Activated T-helper 1 cell treated with anti-CD3 and anti-CD28 coated beads, Interleukin-12 subunit alpha, Interleukin-12 subunit beta, Interleukin-2, Interleukin-4 antibody, amounts not matched to agents 30 ng/mL and 10 ng/mL and 1 ng/mL, durations not matched to agents 14 hours and 24 hours and 36 hours (primary cell): ENCODE measurements around the gene WDR82. TPM values are rescaled to one million over a fixed set of nuclear protein-coding genes. Genes with fewer than 3 reads are reported as not detected.
"Not testable (repeated sequence)": the region's sequence is repeated elsewhere in the genome, so short reads cannot be mapped to it uniquely, and the experiment has no call there.

Source experiments
- DNase-seq: peaks from one replicate; pipeline ENCODE4 v3.0.0; 2021; ENCODE audit warnings: low spot score
- H3K27ac Mint-ChIP-seq: one replicate; pipeline ENCODE4 v1.8.0; 2021; ENCODE audit warnings: mild to moderate bottlenecking, mixed read lengths
- H3K27me3 Mint-ChIP-seq: one replicate; pipeline ENCODE4 v1.8.0; 2022; ENCODE audit warnings: mild to moderate bottlenecking, moderate library complexity, mixed read lengths; ENCODE audit not compliant: insufficient read depth
- H3K36me3 Mint-ChIP-seq: one replicate; pipeline ENCODE4 v1.8.0; 2021; ENCODE audit warnings: low read depth, mixed read lengths
- H3K4me1 Mint-ChIP-seq: one replicate; pipeline ENCODE4 v1.8.0; 2021; ENCODE audit warnings: low read depth, mixed read lengths
- H3K4me3 Mint-ChIP-seq: one replicate; pipeline ENCODE4 v1.8.0; 2021; ENCODE audit warnings: mild to moderate bottlenecking, moderate library complexity, mixed read lengths
- H3K9me3 Mint-ChIP-seq: one replicate; pipeline ENCODE4 v1.8.0; 2021; ENCODE audit warnings: mixed read lengths
- intact Hi-C: fragments of 100-400 bp; cut with micrococcal nuclease; formaldehyde crosslinking; loops from one replicate; pipeline ENCODE4 v1.15.1; 2024
- total RNA-seq: library from RNA; stranded (reverse); gene quantifications from 2 replicates; pipeline ENCODE4 v1.2.3, GENCODE V29; 2022

The WDR82 gene
- total RNA-seq, 1 donor from 2014 or later = 105 TPM

DNA sequence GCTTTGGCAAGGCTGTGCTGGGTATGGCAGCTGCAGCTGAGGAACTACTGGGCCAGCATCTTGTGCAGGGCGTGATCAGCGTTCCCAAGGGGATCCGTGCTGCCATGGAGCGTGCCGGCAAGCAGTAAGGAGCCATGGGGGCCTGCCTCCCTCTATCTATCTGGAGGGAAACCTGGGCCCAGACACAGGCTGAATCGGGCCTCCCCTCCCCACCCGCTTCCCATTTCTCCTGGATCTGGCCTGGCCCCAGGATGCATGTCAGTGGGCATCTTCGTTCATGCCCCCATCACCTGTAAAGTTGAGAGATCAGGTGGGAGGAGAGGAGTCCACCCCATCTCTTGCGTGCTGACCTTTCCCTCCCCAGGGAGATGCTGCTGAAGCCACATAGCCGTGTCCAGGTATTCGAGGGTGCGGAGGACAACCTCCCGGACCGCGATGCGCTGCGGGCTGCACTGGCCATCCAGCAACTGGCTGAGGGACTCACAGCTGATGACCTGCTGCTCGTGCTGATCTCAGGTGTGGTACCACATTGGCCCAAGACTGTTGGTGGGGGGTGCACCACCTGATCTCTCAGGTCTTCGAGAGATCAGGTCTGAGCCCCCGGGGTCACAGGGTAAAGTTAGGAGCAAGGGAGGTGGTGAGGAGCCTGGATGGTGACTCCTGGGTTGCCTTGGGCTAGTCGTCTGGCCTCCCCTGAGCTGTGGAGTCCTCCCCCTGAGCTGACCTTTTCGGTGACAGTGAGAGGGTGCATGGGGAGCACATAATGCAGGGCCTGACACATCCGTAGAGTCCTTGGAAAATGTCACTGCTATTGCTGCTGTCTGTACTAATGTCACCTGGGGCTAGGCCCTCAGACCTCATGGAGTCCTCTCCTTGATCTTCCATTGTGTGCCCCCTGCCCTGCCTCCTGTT is 12.4 kb upstream of the WDR82 start:
- Mint-ChIP-seq H3K4me3 (no peak overlapping the region), H3K9me3 (no peaks in the 10 kb centered on the region), H3K27me3 (no peaks in the 10 kb centered on the region), H3K4me1 (peaks cover 28% of the 10 kb centered on the region), H3K36me3 (peaks cover 14% of the 10 kb centered on the region), H3K27ac (no peak overlapping the region)
- no peak for DNase-seq
- intact Hi-C loops = loop anchor here (1.0 kb wide), 1 partner anchor 48 kb away; no protein-coding TSS in a partner anchor

DNA sequence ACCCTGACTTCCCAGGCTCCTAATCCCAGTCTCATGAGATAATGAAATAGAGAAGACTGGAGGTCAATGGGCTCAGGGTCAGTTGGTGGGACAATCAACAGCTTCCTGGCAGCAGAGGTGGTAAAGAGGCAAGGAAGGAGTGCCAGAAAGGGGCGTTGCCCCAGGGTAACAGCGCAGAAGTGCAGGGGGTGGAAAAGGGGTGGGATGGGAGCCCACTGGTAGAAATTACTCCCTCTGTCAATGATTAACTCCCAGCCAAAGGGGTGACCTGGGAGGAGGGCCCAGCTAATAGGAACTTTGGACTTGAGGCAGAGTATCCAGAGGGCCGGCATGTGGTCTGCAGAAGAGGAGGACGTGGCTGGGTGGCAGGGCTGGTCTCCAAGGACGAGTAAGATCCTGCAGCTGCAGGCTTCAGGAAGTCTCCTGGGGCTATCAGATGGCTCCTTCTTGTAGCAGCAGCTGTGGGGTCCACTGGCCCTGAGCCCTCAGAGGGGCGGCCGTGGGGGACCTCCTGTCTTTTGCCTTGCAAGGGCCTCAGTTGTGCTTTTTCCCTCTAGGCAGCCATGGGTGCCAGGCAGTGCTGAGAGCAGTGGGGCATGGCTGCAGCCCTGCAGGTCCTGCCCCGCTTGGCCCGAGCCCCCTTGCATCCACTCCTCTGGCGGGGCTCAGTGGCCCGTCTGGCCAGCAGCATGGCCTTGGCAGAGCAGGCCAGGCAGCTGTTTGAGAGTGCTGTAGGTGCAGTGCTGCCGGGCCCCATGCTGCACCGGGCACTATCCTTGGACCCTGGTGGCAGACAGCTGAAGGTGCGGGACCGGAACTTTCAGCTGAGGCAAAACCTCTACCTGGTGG is 11.5 kb upstream of the WDR82 start:
- Mint-ChIP-seq H3K9me3 (no peaks in the 10 kb centered on the region), H3K4me1 (peaks cover 28% of the 10 kb centered on the region), H3K36me3 (peaks cover 14% of the 10 kb centered on the region), H3K4me3 (no peak overlapping the region), H3K27ac (no peak overlapping the region), H3K27me3 (no peaks in the 10 kb centered on the region)
- no peak for DNase-seq
- intact Hi-C loops = loop anchor here (2.0 to 5.0 kb wide), 4 partner anchors 19 to 308 kb away; partner anchors contain the start of genes ACY1, DNAH1 and RPL29

DNA sequence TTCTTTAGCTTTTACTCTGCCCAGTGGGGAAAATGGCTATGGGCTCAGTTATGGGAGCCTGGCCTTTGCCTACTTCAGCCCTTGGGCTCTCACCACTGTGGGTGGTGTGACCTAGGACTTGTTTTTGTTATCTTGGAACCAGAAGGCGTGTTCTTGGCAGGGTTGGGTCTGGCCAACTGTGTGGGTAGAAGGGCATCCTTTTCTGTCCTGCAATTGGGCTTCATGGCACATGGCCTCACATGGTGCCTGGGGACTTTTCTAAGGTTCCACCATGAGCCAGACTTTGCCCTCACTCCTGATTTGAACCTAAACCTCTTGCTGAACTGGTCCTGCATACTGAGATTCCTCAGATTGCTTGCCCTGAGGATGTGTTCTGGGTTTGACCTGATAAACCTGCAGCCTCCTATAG is 10.9 kb upstream of the WDR82 start:
- H3K36me3 Mint-ChIP-seq = peaks cover 14% of the 10 kb centered on the region
- H3K27ac Mint-ChIP-seq = no peak overlapping the region
- intact Hi-C loops = loop anchor here (2.0 to 5.0 kb wide), 4 partner anchors 19 to 307 kb away; partner anchors contain the start of genes ACY1, DNAH1 and RPL29

GRCh38 chr3:52288674-52289073 is 10.2 kb upstream of the WDR82 start:
- Mint-ChIP-seq H3K36me3 (peaks cover 14% of the 10 kb centered on the region), H3K27ac (peak overlapping the region; percentile 100), H3K4me3 (peak overlapping the region; percentile 99), H3K27me3 (no peaks in the 10 kb centered on the region), H3K9me3 (no peaks in the 10 kb centered on the region), H3K4me1 (peaks cover 37% of the 10 kb centered on the region)
- intact Hi-C loops = loop anchor here (1.0 to 5.0 kb wide), 5 partner anchors 18 to 306 kb away; partner anchors contain the start of genes ACY1, DNAH1, RPL29 and TWF2
- no peak for DNase-seq

More for the DNA sequence above, 10.9 kb upstream of the WDR82 start:
- H3K9me3 Mint-ChIP-seq = no peaks in the 10 kb centered on the region
- H3K4me1 Mint-ChIP-seq = peaks cover 31% of the 10 kb centered on the region
- peak overlapping the region; percentile 99 for H3K4me3 Mint-ChIP-seq
- DNase-seq = no peak
- H3K27me3 Mint-ChIP-seq = no peaks in the 10 kb centered on the region

- Mint-ChIP-seq H3K27me3 (no peaks in the 10 kb centered on the region), H3K27ac (peak overlapping the region; percentile 100), H3K4me3 (peak overlapping the region; percentile 99), H3K9me3 (no peaks in the 10 kb centered on the region), H3K4me1 (peaks cover 52% of the 10 kb centered on the region), H3K36me3 (peaks cover 11% of the 10 kb centered on the region)
- no peak for DNase-seq
- intact Hi-C loops = loop anchor here (1.0 to 5.0 kb wide), 3 partner anchors 8 to 304 kb away; partner anchors contain the start of genes ACY1 and WDR82
These were observed 8.3 kb upstream of the WDR82 start for GRCh38 chr3:52286777-52287110.

DNA sequence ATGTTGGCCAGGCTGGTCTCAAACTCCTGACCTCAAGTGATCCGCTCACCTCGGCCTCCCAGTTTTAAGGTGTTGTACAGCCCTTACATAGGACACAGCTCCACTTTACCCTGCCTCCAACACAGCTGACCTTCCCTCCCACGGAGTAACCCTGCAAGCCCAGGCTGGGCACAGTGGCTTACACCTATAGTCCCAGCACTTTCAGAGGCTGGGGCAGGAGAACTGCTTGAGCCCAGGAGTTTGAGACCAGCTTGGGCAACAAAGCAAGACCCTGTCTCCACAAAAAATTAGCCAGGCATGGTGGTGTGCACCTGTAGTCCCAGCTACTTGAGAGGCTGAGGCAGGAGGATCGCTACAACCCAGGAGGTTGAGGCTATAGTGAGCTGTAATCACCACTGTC is 5.6 kb upstream of the WDR82 start:
- H3K27ac Mint-ChIP-seq, H3K36me3 Mint-ChIP-seq, H3K4me3 Mint-ChIP-seq, H3K27me3 Mint-ChIP-seq, intact Hi-C loops, H3K9me3 Mint-ChIP-seq, DNase-seq: not testable (repeated sequence)
- peaks cover 55% of the 10 kb centered on the region for H3K4me1 Mint-ChIP-seq

GRCh38 chr3:52283306-52283705 is 4.9 kb upstream of the WDR82 start:
- Mint-ChIP-seq H3K27me3 (no peaks in the 10 kb centered on the region), H3K27ac (peak overlapping the region; percentile 61), H3K4me1 (peaks cover 54% of the 10 kb centered on the region), H3K9me3 (no peaks in the 10 kb centered on the region), H3K36me3 (peaks cover 9% of the 10 kb centered on the region), H3K4me3 (peak overlapping the region; percentile 19)
- no peak for DNase-seq
- intact Hi-C loops = no loop called here

DNA sequence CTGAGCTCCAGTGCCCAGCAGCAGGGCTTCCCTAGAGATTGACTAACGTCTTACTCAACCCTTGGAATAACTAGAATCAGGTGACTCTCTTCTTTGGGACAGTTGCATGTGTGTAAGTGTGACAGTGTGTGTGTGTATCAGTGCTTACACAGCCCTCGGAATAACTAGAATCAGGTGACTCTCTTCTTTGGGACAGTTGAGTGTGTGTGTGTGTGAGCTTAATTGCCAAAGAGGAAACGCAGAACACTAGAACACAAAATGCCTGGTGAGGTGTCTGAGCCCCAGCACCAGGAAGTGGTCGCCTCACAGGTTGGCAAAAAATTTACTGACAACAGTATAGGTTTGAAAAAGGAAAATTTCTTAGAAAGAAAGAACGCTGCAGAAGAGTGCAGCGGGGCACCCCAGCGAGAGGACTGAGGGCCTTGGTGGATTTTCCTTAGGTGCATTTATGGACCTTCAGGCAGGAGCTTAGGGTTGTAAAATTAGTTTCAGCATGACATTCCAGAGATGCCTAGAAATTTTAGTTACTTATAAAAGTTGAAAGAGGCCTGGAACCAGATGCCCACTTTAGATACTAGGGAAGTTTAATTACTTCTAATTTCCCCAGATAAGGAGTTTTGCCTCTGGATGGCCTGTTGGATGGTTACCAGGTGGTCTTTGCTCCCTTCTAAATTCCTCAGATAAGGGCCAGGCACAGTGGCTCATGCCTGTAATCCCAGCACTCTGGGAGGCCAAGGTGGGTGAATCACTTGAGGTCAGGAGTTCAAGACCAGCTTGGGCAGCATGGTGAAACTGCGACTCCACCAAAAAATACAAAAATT is 3.7 kb upstream of the WDR82 start:
- peak overlapping the region; percentile 86 for H3K27ac Mint-ChIP-seq
- H3K4me3 Mint-ChIP-seq = peak overlapping the region; percentile 62
- H3K9me3 Mint-ChIP-seq = no peaks in the 10 kb centered on the region
- intact Hi-C loops = no loop called here
- peaks cover 54% of the 10 kb centered on the region for H3K4me1 Mint-ChIP-seq
- DNase-seq = peak; percentile 44
- peaks cover 14% of the 10 kb centered on the region for H3K36me3 Mint-ChIP-seq
- H3K27me3 Mint-ChIP-seq = no peaks in the 10 kb centered on the region

DNA sequence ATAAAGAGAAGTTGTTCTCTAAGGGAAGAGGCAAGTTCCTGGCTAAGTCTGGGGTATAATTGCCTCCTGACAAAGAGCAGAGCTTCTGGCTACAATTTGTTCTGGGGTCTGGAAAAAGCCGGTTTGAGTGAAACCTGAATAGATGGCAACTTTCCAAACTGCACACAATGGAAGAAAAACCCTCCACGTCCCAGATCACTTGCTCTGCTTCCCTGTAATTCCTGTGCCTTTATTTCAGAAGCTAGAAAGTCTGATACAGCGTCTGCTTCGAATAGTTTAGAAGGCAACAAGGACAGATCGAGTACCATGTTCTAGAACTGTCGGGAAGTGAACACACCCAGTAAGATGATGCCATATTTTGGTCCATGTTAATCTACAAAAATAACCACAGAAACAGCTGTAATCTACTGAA is 1.6 kb upstream of the WDR82 start:
- Mint-ChIP-seq H3K9me3 (no peaks in the 10 kb centered on the region), H3K27ac (peak overlapping the region; percentile 99), H3K36me3 (peaks cover 26% of the 10 kb centered on the region), H3K27me3 (no peaks in the 10 kb centered on the region), H3K4me3 (peak overlapping the region; percentile 96), H3K4me1 (peaks cover 65% of the 10 kb centered on the region)
- no peak for DNase-seq
- intact Hi-C loops = no loop called here

DNA sequence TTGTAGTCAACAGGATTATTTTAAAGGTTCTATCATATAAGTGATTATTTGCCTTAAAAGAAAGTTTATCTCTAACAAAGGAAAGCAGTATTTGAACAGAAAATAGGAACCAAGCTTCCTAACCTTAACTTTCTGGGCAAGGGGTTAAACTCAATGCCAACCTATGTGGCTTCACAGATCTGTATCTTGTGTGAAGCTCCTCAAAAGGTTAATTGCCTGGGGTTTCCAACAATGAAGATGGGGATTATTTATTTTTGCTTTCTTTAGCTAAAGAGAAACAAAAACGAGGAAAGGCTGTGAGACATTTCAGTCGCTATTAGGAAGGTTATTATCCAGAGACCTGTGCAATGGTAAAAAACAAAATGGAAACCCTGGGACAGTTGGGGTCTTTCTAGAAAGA is 1.1 kb upstream of the WDR82 start:
- no peaks in the 10 kb centered on the region for H3K9me3 Mint-ChIP-seq
- peaks cover 69% of the 10 kb centered on the region for H3K4me1 Mint-ChIP-seq
- peaks cover 28% of the 10 kb centered on the region for H3K36me3 Mint-ChIP-seq
- no peaks in the 10 kb centered on the region for H3K27me3 Mint-ChIP-seq
- peak overlapping the region; percentile 96 for H3K4me3 Mint-ChIP-seq
- intact Hi-C loops = loop anchor here (1.0 to 10.0 kb wide), 5 partner anchors 125 to 825 kb away; partner anchors contain the start of genes GNL3, PBRM1, POC1A and TEX264
- no peak for DNase-seq
- H3K27ac Mint-ChIP-seq = peak overlapping the region; percentile 99

- Mint-ChIP-seq H3K27ac (peak overlapping the region; percentile 99), H3K4me1 (peaks cover 71% of the 10 kb centered on the region), H3K9me3 (no peaks in the 10 kb centered on the region), H3K27me3 (no peaks in the 10 kb centered on the region), H3K4me3 (peak overlapping the region; percentile 97), H3K36me3 (peaks cover 42% of the 10 kb centered on the region)
- DNase-seq = peak; percentile 73
- intact Hi-C loops = loop anchor here (1.0 to 10.0 kb wide), 8 partner anchors 8 to 827 kb away; partner anchors contain the start of genes GLYCTK, GNL3, PBRM1 and POC1A
These were observed 408 bp downstream of the WDR82 start for GRCh38 chr3:52277972-52278509.
